ENCODE data around the gene STH.

Gene STH

DNA sequence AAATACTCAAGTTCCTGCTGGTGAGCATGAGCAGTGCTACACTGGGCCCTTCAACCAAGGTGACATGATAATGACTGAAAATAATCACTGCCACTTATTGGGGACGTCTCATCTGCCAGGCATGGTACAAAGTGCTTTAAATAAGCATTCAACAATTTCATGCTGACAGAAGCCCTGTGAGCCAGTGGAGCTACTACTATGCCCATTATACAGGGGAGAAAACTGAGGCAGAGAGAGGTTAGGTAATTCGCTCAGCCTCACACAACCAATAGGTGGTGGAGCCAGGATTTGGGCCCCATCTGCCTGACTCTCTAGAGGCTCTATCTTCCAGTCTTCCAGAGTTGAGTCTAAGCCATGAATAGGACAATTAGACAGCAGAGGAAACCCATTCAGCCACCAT lies 30.3 kb upstream of the STH start:
- no peak for DNase-seq

DNA sequence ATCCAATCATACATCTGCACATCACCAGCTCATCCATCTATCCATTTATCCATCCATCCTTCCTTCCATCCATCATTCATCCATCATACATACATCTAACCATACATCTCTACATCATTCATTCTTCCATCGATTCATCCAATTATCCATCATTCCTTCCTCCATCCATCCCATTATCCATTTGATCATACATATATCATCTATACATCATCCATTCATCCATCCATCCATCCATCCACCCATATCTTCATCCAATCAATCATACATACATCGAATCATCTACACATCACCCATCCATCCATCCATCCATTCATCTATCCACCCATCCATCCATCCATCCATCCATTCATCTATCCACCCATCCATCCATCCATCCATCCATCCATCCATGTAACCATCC lies 29.3 kb upstream of the STH start:
- DNase-seq, result no peak

DNA sequence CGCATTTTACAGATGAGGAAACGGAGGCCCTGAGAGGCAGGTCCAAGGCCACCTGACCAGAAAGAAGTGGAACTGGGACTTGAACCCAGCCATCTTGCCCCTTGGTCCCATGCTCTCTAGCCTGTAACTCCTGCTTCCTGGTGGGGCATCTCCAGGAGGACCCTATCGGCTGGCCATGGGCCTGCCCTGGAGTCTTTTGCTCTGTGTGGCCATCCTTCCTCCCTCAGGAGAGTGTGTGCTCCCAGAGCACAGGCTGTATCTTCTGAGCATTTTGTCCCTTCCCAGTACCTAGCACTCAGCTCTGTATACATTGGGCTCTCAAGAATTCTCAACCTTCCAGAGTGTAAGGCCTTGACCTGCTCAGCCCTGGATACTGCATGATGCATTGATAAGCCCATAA lies 28.4 kb upstream of the STH start:
- no peak for DNase-seq

DNA sequence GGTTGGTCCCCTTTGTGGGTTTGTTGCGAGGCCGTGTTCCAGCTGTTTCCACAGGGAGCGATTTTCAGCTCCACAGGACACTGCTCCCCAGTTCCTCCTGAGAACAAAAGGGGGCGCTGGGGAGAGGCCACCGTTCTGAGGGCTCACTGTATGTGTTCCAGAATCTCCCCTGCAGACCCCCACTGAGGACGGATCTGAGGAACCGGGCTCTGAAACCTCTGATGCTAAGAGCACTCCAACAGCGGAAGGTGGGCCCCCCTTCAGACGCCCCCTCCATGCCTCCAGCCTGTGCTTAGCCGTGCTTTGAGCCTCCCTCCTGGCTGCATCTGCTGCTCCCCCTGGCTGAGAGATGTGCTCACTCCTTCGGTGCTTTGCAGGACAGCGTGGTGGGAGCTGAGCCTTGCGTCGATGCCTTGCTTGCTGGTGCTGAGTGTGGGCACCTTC lies 27.3 kb upstream of the STH start:
- DNase-seq, result no peak

DNA sequence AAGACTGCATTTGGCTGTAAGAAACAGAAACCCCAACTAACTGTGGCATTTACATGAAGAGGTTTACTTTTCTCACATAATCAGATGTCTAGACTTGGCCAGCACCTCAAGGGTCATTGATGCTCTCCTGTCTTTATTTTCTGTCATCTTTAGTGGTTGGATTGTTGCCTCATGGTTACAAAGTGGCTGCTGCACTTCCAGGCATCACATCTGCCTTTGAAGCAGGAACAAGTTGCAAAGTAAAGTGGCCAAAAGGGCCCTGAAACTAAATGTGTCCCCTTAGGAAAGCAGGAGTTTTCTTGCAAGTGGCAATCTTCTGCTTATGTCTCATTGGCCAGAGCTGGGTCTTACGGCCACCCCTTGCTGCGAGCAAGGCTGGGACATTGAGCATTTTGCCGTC lies 26.5 kb upstream of the STH start:
- DNase-seq, result no peak

DNA sequence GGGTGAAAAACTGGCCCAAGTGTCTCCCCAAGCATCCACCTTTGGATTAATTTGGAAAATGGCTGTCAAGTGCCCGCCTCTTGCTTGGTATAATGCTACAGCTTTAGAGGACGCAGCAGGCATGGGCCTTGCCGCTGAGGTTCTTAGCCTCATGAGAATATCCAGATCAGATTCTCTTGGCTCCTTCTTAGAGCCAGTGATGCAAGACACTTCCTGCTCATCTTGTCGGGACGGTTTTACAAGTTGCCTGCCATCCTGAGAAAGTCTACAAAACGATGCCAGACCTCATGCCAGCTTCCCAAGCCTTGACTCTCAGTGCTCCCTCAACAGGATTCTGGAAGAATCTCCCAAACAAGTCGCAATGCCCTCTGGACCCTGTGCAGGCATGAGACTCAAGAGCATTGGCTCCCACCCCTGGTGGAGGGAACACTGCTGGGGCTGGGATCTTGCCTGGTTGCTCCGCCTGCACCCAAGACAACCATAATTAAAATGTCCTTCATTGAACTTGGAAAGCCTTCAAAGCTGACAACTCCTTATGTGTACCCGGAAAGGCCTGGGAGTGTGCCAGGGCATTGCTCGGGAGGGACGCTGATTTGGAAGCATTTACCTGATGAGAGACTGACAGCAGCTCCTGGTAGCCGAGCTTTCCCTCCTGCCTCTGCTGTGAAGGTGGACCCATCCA lies 25.8 kb upstream of the STH start:
- no peak for DNase-seq

DNA sequence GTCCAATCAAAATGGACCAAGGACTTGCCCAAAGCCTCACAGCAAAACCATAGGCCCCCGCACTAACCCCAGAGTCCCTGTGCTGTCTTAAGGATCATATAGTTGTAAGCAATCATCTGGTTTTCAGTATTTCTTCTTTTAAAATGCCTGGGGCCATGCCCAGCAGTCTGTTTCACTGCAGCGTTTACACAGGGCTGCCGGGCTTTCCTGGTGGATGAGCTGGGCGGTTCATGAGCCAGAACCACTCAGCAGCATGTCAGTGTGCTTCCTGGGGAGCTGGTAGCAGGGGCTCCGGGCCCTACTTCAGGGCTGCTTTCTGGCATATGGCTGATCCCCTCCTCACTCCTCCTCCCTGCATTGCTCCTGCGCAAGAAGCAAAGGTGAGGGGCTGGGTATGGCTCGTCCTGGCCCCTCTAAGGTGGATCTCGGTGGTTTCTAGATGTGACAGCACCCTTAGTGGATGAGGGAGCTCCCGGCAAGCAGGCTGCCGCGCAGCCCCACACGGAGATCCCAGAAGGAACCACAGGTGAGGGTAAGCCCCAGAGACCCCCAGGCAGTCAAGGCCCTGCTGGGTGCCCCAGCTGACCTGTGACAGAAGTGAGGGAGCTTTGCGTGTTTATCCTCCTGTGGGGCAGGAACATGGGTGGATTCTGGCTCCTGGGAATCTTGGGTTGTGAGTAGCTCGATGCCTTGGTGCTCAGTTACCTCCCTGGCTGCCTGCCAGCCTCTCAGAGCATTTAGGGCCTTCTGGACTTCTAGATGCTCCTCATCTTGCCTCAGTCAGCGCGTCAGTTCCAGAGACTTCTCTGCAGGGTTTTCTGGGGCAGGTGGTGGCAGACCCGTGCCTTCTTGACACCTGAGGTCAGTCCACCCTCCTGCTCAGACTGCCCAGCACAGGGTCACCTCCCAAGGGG lies 24.8 kb upstream of the STH start:
- DNase-seq, result no peak

DNA sequence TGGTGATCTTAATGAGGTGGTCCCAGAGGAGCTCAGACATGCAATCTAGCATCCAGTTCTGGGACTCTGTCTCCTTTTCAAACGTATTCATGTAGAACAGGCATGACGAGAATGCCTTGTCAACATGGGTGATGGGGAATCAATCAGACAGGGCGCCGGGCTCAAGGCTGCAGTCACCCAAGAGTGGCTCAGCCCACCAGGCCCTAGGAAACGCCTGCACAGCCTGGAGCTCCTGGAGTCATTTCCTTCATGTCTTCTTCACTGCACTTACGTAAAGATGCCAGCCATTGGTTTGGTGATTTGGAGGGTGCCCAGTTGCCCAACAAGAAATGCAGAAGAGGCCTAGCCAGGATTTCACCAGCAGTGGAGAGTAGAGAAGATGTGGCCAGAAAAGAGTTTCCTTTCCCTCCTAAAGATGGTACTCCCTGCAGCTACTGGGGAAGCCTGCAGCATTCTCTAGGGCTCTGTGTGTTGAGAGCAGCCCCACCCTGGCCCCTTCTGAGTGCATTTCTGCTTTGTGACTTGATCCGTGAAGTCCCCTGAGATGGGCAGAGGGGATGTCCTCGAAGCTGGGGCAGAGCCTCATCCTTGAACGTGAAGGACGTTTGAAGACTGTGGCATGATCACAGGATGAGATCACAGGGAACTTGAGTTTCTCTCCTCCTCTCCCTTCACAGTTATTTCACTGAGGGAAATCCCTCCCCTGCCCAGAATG lies 24.0 kb upstream of the STH start:
- DNase-seq, result no peak

DNA sequence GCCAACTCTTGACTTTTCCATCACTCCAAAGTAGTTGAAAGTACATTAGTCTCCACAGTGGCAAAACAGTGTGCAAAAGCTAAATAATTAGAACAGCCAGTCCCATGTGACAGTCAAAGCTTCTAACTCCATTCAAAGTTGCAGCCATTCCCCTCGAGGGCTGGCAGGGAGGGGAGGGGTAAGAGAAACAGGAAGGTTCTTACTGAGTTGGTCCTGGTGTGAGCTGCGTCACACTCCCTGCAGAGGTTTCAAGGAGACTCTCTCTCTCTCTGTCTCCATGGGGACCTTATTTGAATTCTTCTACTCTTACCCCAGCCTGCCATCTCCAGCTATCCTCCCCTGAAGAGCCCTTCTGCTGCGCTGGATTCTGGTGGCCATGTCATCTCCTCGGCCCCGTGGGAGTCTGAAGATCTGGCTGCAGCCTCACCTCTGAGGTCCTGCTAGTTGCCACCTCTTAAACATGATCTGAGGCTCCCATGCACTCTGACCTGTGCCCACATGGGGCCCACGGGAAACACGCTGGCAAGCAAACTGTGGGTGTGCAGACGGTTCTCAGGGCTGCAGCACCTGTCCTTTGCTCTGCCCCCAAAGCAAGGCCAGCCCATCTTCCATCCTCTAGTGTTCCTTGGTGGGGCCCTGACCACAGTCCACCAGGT lies 23.3 kb upstream of the STH start:
- DNase-seq, result no peak

DNA sequence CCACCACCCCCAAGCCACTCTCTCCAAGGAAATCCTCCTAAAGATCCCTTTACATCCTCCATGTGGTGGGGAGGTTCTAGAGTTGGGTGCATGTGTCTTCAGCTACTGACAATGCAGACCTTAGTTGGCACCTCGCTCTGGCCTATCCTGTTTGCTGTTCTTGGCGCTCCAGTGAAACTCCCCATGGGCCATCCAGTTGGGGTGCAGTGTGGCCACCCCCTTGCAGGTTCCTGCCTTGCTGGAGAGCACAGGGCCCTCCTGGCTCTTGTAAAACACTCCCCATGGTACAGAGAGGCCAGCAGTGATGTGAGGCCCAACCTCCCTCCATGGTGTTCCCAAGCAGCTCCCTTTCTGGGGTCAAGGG lies 22.7 kb upstream of the STH start:
- DNase-seq, result no peak

DNA sequence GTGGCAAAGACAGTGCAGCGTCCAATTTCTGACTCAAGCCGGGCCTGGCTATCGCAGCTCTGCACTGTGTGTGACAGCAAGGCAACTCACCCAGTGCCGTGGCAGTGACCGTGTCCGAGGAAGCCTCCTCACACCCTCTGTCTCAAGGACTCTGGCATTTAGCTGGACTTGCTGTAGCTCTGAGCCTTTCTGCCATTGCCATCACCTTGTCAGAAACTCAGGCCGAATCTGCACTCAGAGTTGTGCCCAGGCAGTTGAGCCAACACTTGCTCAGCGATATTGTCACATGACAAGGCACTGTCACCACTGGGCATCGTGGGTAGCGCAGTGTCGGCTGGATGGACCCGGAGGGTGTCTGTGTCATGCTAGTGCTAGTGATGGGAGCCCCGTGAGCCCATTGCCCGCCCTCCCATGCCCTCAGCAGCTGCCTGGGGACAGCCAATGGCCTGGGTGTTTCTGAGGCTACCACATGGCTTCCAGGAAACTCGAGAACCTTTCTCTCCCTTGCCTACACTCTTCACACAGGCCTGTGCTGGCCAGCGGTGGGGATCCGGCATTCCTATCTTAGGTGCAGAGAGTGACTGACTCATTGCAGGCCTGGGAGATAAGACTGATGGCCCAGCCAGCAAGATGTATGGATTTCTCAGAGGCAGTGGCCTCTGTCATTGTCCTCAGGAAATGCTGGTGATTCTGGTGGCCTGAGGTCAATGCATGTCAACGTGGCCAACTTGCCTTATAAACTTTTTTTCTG lies 22.1 kb upstream of the STH start:
- no peak for DNase-seq

DNA sequence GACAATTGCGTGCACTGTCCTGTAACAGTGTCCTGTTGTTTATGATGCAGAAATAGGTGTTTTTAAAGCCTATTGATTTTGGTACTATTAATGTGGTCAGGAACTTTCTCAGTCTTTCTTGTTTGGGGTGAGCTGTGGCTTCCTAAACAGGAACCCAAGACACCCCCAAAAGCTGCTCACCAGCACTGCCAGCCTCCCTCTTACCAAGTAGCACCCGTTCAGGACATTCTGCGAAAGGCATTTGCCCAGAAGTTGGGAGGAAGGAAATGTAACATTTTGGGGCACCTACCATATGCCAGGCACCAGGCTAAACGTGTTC lies 21.6 kb upstream of the STH start:
- DNase-seq, result no peak

DNA sequence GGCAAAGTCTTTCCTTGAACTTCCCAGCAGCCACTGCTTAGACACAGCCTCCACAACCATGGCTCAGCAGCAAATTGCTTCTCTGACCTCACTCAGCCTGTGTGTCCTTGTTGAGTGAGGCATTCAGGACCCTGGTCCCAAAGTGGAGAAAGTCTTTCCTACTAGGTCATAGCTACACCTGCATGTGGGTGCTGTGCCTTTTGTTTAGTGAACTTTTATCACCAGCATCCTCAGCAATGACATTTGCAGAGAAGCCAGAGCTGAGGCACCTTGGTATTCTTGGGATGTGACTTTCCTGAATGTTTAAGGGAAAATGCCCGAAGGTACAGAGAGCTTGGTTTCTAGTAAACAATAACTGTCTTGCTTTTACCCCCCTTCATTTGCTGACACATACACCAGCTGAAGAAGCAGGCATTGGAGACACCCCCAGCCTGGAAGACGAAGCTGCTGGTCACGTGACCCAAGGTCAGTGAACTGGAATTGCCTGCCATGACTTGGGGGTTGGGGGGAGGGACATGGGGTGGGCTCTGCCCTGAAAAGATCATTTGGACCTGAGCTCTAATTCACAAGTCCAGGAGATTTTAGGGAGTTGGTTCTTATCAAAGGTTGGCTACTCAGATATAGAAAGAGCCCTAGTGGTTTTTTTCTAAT lies 20.9 kb upstream of the STH start:
- no peak for DNase-seq

DNA sequence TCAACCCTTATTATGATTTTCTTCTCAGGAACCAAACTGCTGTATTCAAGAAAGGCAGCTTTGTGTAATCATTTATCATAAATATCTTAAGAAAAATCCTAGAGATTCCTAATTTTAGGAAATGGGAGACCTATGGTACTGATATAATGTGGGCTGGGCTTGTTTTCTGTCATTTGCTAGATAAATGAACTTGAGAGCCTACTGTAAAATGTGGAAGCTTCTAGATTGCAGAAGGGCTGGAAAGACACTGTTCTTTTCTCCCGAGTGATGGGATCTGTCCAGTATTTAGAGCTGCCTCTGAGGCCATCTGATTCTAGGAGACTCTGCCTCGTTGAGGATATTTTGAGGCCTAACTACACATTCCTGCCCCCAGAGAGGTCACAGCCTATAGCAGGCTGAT lies 19.9 kb upstream of the STH start:
- no peak for DNase-seq

DNA sequence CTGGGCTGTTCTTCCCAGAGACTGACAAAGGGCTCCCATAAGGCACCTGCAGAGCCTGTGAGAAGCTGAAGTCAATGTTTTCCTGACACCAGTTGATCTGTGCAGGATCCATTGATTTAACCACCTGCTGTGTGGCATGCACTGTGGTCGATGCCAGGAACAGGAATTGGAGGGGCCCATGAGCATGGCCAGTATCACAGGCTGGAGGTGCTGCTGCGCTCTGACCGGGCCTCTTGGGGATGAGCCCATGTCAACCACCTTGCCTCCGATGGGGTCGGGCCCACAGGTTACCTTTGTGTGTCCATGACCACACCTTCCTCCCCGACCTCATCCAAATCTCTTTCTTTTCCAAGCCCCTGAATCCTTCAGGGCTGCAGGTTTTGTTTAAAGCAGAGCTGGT lies 18.2 kb upstream of the STH start:
- no peak for DNase-seq

DNA sequence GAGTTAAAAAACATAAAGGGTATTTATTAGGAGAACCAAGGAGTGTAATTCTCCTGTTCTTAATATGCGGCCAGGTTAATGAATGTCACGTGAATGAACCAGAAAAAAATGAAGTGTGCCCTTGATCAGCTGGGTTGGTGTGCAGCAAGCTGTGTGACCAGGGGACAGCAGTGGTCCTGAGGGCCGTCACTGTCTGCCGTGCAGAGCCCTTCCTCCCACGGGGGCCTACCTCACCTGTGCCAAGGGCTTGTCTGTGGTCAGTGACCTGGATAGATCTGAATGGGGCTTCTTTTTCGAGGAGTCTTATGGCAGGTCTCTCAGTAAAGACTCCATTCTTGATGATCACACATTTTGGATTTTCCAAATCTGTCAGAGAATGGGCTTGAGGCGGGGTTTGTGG lies 17.7 kb upstream of the STH start:
- DNase-seq, result no peak

DNA sequence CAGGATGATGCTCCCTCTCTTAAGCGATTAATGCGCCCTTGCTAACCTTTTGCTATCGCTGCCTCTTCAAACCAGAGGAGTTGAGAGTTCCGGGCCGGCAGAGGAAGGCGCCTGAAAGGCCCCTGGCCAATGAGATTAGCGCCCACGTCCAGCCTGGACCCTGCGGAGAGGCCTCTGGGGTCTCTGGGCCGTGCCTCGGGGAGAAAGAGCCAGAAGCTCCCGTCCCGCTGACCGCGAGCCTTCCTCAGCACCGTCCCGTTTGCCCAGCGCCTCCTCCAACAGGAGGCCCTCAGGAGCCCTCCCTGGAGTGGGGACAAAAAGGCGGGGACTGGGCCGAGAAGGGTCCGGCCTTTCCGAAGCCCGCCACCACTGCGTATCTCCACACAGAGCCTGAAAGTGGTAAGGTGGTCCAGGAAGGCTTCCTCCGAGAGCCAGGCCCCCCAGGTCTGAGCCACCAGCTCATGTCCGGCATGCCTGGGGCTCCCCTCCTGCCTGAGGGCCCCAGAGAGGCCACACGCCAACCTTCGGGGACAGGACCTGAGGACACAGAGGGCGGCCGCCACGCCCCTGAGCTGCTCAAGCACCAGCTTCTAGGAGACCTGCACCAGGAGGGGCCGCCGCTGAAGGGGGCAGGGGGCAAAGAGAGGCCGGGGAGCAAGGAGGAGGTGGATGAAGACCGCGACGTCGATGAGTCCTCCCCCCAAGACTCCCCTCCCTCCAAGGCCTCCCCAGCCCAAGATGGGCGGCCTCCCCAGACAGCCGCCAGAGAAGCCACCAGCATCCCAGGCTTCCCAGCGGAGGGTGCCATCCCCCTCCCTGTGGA lies 16.0 kb upstream of the STH start:
- DNase-seq, result no peak

DNA sequence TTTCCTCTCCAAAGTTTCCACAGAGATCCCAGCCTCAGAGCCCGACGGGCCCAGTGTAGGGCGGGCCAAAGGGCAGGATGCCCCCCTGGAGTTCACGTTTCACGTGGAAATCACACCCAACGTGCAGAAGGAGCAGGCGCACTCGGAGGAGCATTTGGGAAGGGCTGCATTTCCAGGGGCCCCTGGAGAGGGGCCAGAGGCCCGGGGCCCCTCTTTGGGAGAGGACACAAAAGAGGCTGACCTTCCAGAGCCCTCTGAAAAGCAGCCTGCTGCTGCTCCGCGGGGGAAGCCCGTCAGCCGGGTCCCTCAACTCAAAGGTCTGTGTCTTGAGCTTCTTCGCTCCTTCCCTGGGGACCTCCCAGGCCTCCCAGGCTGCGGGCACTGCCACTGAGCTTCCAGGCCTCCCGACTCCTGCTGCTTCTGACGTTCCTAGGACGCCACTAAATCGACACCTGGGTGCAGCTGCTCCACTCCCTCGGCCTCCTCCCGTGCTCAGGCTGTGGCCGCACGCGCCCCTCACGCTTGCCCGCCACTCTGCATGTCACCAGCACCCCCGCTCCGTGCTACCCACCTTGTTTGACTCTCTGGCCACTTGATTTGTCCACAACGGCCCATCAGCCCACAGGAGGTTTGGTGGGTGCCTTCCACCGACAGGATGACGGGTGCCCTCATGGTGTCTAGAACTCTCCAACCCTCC lies 15.3 kb upstream of the STH start:
- no peak for DNase-seq

DNA sequence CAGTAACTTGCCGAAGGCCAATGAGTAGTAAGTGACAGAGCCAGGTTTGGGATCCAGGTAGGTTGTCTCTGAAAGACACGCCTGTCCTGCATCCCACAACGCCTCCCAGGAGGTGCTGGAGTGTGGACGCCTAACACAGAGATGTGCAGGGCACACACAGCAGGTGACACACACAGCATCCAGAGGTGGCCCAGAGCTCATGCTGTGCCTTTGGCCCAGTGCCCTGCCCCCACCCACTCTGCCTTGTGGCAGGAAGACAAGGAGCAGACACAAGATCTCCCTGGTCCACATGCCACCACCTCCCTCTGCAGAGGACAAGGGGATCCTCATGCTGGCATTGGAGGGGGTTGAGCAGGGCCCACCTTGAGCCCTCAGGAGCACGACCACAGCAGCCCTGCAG lies 14.7 kb upstream of the STH start:
- DNase-seq, result no peak

DNA sequence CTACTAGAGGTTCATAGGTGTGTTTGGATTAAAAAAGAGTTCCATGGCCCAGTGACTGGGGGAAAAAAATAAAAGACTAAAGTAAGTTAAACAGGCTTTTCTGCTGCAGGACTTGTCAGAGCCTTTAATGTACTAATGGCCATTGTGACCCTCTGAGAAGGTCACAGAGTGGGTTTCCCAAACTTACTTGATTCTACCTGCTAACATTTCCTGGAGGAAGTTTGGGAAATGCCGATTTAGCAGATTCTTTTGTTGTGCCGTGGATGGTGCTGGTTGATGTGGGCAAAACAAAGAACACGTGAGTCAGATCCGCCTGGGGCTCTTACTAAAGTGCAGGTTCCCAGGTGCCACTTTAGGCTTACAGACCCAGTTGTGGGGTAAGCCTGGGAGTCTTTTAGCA lies 13.6 kb upstream of the STH start:
- DNase-seq, result no peak

DNA sequence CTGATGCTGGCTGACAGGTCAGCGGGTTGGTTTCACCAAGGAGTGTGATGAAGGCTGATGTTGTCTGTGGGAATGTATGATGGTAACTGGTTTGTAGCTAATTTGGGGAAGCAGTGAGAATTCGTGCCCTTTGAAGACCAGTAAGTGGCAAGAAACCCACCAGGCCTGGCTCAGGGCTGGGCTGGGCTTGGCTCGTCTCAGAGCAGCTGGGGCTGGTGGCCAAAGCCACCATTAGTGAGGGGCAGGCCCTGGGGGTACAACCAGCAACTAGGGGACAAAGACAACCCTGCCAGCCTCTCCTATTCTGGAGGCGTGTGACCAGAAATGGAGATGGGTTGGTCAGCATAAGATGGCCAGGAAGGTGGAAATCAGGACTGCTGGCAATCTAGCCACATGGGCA lies 13.0 kb upstream of the STH start:
- no peak for DNase-seq
